CD4-positive, alpha-beta T cell treated with Interleukin-6 for 4 hours (primary cell): ENCODE results near the gene RCVRN.

Experiments
- DNase-seq: peaks from one replicate; pipeline ENCODE4 v3.0.0-alpha.2; 2020; ENCODE audit warnings: mixed read lengths

The RCVRN gene

DNA sequence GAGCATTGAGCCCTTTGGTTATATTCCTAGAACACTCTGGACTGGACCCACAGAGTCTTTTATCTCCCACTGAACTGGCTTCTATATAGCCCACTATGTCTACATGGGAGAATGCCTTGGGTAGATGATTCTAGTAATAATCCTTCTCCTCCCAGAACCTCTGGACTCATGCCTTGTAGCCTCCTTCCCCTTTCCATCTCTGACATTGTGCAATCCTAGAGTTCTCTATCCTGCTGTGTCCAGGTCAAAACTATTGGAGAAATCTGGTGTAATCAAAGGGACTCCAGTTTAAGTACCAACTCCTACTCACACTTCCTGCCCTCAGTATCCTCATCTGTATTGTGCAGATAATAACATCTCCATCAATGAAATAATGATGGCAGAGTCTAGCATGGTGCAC is 9.1 kb downstream of the RCVRN start:
- no peak for DNase-seq

DNA sequence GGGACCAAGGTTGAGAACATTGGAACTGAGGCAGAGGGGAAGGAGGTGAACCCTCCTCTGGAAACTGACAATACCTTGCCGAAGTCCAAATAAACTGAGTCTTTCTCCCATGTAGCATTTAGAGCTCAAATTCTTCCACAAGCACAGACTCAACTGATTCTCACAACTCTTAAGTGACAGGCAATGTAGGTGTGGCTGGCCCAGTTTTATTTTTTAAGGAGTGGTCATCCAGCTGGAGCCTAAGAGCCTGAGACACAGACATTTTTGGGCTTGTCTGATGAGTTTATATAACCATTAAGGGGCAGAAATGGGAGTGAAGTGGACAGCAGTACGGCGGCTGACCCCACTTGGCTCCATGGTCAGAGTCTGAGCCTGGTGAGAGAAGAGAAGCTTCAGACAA is 10.8 kb downstream of the RCVRN start:
- DNase-seq = no peak

DNA sequence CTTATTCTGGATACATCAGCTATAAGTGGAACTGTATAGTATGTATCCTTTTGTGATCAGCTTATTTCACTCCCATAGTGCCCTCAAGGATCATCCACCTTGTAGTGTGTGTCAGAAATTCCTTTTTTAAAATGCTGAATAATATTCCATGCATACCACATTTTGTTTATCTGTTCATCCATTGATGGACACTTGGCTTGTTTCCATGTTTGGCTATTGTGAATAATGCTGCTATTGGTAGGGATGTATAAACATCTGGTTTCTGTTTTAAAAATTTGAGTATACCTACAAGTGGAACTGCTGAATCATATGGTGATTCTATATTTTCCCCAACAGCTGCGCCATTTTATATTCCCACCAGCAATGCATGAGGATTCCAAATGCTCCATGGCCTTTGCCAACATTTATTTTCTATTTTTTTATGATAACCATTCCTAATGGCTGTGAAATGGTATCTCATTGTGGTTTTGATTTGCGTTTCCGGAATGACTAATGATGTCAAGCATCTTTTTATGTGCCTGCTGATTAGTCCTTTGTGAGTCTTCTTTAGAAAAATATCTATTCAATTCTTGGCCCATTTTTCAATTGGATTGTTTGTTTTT is 11.6 kb downstream of the RCVRN start:
- DNase-seq = no peak

DNA sequence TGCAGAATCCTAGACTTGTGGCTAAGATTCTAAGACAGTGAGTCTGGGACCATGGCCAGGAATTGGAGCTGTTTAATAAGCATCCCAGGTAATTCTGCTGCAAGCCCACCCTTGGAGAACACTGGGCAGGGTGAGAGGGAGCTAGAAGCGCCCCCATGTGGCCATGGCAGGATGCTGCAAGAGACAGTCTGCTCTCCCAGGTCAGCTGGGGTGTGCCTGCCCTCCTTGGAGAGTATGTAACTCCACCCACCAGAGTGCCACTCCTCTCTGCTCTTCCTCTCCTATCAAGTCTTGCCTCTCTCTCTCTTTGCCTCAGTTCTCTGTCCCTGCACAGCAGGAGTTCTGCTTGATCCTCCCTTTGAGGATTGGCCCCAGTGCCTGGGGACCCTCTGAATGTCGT is 14.9 kb downstream of the RCVRN start:
- DNase-seq = no peak

DNA sequence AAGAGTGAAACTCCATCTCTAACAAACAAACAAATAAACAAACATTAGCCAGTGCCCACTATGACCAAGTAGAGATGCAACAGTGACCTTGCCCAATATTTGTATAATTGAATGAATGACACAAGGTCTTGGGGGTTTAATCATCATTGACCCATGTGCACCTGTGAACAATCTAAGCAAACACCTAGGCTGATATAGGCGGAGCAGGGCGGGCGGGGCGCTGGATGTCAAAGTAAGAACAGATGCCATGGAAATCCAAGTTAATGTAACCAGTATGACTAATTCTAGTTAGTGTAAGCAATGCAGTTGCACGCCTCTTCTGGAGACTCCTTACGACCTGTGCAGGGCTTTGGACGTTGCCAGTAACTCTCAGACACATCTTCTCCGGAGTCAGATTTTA is 17.6 kb downstream of the RCVRN start:
- DNase-seq = no peak

DNA sequence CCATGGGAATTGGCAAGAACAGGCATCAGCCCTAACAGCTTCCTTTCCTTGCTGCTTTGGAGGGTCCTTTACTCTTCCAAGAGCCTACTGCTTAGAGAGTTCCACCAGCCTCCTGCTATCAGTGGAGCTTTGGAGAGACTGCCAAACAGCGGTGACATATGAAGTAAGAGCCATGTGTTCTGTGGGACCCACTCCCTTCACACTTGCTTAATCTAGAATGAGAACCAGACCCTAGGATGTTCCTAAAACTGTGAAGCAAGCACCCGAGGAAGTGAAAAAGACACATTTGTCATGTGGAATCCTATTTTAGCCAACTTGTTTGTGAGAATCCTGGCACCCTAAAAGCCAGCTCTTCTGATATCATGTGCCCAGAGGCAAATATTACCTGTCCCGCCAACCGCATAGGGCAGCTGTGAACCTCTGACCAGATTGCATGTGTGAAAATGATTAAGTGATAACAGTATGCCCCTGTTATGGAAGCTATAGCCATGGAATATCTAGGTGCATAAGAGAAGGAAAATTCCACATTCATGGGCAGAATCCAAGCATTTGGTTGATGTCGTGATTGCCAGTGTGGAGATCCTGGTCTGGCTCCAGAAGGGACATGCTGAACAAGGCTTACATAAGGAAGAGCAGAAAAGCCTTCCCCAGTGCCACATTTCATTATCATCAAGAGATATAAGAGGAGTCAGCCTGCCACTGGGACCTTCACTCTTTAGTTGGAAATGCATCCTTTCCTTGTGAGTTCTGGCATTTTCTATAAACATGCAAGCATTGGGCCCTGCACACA is 18.7 kb downstream of the RCVRN start:
- no peak for DNase-seq

DNA sequence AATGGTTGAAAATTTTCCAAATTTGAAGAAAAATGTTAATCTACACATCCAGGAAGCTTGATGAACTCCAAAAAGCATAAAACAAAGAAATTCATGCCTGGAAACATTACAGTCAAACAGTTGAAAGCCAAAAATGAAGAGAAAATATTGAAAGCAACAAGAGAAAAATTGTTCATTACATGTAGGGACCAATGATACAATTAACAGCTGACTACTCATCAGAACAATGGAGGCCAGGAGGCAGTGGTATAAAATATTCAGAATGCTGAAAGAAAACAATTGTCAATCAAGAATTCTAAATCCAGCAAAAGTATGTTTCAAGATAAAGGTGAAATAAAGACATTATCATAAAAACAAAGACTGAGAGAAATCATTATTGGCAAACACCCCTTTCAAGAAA is 21.6 kb downstream of the RCVRN start:
- DNase-seq = no peak

DNA sequence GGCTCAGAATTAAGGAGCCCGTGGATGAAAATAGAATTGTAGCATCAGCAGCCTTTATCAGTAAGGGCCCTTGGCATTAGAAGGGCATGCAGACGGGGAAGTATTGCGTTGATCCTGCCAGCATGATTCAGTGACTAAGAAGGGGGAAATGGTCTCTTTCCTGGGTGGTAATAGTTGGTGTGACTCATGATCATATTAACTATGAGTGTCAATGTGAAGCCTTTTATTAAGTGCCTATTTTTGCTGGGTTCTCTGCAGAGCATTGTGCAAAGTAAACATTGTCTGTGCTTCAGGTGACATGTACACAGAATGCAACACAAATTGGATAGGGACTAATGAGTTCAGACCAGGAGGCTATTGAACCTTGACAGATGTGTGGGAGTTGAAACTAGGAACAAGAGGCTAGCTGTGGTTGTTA is 24.5 kb downstream of the RCVRN start:
- DNase-seq = no peak

DNA sequence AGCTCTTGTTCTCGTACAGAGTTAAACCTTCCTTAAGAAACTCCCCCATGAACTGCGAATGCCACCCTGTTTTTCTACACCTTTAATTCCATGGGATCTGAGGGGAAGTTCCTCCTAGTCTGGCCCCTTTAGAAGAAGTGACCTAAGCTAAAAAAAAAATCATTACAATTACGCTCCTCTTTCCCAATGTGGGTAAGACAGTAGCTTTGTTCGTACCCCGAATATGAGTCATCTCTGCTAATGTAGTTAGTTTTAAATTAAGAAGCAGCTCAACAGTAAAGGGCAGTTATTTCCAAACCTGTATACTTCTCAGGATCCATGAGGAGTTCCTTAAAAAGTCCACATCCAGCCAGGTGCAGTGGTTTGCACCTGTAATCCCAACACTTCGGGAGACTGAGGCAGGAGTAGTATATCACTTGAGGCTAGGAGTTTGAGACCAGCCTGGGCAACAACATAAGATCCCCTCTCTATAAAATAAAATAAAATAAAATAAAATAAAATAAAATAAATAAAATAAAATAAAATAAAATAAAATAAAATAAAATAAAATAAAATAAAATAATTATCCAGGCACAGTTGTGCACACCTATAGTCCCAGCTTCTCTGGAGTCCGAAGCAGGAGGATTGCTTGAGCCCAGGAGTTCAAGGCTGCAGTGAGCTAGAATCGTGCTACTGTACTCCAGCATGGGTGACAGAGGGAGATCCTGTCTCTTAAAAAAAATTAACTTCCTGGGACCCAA is 26.1 kb downstream of the RCVRN start:
- no peak for DNase-seq

DNA sequence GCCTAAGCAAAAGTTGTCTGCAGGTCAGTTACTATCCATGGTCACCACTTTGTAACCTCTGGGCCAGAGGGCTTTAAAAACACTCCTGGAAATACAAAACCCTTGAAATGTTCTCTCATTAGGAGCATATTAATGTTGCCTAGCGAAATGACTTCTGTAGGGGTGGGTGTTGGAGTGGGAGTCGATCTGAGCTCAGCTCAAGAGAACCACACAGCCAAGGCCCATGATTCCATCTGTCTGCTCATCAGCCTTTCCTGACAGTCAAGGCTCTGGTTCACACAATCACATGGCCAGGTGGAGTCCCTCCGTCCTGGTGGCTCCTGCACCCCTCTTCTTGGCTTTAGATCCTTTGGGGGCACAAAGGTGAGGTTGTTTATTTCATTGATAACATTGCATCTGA is 26.7 kb downstream of the RCVRN start:
- DNase-seq = no peak

DNA sequence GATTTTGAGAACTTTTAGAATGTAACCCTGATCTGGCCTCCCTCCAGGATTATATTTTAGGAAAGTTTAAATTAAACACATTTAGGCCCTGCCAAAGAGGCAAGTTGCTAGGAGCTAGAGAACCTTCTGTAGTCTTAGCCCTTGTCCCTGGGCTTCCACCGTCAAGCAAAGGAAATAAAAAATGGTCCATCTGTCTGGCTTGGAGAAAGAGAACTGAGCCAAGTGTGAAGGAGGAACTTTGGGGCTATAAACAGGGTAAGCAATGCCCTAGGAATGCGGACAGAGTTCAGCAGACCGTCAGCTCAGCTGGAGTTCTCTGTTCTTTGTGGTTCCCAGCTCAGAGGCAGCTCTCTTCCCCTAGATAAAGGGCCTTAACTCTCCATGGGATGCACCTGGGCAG is 29.6 kb downstream of the RCVRN start:
- no peak for DNase-seq

DNA sequence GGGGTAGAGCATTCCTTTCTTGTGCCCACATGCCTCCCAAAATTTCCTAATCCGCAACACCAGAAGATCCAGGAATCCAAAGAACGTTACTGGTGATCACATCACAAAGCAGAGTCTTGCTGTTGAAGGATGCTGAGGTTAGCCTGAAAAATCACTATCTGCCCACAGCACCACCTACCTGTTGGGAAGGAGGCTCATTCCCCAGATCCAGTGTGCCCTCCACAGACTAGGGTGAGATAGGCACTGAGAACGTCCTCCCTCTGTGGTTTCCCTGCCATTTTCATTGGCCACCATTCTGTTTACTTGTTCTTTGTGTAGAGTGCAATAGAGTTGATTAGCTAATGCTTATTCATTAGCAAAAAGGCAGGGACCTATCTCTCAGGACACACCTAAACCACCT is 30.3 kb downstream of the RCVRN start:
- no peak for DNase-seq

DNA sequence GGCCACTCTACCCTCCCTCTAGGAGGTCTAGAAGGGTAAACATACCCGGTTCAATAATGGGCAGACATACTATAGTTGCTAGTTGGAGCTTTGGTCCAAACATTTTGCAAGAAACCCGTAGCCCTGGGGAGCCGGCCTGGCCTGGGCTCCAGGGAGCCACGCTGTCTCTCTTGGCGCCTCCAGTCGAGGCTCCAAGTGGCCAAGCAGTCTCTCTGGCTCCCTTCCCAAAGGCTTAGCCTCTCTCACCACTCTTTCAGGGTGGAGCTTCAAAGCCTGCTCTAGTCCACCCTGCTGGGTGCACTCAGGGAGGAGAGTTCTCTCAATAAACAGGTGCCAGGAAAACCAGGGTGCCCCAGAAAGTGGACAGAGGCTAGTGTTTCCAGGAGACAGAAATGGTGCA is 32.2 kb downstream of the RCVRN start:
- DNase-seq = no peak

DNA sequence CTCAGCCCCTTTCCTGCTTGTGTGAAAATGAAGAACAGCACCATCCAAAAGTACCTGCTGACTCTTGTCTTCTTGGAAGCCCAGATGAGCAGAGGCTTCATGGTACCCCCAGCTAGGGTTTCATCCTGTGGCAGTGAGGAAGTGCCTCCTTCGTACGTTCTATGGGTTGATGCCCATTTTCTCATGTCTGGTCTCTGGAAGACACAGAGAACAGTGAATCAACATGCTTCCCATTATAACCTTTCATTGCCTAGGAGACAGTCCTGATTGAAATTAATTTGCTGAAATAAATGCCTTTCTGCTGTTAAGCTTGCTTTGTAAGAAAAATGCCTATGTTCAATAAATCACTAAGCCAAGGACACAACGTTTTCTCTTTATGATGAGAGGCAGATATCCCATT is 36.5 kb downstream of the RCVRN start:
- no peak for DNase-seq

DNA sequence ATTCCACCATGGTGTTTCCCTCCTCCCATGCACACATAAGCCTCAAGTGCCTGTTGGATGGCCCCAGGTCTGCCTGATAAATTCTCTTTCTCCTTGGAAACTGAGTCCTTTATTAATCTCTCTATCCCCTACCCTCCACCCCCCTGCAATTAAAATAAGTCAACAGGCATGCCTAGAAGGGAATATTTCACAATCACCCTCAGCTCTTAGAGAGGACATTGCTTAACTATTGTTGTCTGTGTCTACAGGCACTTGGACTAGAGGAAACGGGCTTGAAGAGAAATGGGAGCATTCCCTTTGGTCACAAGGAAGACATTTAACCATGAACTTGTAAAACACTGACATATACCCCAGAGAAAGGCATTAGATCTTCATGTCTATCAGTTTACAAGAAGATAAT is 39.5 kb downstream of the RCVRN start:
- DNase-seq = no peak

DNA sequence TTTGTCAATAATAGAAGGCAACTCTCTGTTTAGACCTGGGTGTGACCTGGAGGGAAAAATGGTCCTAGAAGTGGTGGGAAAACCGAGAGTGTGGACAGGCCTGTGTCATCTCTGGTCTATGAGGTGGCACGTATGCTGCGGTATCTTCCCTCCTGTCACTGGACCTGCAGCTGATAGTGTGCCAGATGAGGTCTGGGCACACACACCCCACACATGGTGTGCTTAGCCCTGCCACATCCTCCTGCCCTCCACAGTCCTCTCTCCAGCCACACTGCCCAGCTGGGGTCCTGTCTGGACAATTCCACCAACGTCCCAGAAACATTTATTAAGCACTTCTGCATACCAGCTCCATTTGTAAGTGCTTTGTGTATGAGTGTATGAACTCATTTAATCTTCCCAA is 42.1 kb downstream of the RCVRN start:
- DNase-seq = no peak

DNA sequence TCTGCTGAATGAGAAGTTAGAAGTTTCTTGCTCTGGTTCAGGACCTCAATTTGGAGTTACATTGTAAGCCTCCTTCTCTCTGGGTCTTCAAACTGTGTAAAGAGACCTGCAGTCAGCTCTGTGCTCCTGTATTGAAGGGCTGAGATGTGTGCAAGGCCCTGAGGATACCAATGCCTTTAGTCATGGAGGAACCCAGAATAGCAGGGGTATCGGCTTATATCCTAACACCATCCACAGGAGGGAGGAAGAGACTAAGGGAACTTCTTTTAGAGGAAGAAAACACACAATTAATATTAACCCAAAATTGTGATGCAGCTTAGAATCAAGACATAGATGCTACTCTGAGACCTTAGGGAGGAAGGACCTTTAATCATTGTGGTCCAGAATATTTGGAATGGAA is 42.9 kb downstream of the RCVRN start:
- DNase-seq = no peak

DNA sequence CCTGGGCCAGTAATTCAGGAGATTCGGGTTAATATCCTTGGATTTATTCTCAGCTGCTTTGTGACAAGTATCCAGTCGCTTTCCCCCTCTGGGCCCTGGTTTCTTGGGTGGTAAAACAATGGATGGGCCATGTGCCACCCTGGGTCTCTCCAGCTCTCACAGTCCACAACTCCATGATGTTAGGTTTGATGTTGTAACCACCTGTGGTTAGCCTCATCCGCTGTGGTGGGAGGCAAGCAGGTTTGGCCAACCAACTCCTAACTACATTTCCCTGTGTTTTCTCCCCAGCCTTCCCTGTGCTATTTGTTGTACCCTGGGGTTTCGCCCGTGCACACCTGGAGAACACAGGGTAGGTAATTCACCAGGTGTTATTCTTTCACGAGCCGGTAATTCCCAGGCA is 44.2 kb downstream of the RCVRN start:
- no peak for DNase-seq

DNA sequence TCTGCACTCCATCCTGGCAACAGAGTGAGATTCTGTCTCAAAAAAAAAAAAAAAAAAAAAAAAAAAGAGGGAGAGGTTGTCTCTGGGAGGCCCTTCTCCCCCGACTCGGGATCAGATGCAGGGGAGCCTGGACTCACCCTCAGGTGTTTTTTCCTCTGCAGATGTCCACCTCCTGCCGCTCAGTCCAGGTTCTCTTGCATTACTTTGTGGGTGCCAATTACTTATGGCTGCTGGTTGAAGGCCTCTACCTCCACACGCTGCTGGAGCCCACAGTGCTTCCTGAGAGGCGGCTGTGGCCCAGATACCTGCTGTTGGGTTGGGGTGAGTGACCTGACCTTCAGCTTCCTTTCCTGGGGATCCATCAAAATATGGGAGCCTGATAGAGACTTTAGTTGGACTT is 45.3 kb downstream of the RCVRN start:
- no peak for DNase-seq

DNA sequence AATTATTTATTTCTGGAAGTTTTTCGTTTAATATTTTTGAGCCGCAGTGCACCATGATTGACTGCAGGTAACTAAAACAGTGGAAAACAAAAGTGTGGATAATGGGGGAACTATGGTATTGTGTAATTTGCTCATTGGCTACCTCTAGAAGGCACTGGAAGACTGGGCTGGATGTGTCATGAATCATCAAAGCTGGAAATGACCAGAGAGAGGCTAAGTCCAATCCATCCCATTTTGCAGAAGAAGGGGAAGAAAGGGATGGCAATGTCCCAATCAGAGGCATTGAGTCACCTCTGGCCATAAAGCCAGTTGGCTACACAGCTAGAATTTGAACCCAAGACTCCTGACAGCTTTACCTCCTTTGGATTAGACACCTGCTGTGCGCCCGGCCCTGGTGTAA is 50.0 kb downstream of the RCVRN start:
- DNase-seq = no peak

DNA sequence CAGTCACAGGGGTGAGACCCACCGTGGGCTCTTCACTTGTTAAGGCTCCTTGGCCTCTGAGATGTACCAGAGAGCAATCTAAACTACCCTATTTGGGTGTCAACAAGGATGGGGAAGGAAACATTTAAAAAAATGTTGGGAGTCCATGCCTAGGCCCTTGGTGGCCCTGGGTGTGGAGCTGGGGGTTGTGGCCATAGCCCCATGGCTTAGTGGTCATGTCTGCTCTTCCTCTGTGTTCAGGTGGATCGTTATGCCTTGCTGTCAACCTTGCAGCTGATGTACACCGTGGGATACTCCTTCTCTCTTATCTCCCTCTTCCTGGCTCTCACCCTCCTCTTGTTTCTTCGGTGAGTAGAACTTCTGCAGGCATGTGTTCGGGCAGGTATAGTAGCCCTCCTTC is 50.8 kb downstream of the RCVRN start:
- no peak for DNase-seq

DNA sequence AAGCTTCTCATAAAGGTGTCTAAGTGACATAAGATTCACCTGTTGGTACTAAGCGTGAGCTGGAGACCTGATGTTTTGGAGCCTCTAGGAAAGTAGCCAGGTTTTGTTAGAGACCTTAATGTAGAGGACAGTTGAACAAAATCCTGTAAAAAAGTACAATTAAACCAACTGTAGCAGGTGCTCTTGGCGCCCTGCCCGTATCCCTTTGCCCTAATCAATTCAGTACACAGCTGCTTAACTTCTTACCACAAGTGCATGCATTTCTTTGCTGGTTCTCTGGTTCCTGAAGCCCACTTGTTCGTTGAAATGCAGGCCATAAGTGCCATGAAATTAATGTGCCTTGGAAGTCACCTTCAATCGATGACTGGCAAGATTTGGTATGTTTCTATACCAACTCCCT is 54.9 kb downstream of the RCVRN start:
- DNase-seq = no peak
